ENCODE measurements around the gene ITGB2.

DNA sequence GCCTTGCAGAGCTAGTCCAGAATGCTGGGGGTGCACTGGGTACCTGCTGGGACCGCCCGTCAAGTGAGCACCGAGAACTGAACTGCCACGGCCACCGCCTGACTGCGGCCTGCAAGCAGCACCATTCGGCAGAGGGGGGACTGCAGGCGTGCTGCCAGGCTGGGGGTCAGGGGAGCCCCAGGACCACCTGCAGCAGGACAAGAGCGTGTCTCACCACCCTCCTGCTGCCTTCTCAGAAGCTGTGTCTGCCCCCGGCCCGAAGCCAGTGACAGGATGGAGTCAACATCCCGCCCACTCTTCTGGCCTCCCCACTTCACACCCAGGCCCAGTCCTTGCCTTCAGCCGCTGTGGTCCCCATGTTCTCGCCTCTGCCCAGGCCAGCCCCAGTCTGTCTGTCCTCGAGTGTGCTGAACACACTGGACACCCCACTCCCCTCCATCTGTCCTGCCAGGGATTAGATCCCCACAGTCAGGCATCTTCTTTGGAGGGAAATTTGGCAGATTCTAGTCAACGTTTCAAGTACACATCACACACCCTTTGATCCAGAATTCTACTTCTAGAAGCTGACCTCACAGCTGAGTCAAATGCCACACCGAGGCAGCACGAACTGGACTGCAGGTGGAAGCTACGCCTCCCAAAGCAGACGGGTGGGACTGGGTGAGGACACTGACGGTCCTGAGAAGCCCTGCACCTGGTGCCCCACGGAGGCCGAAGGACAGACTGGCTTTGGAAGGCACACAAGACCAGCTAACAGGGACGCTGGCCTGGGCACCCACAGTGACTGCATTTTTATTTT, 73.2 kb downstream of the ITGB2 start:
- TF ChIP-seq, protein P1, sequence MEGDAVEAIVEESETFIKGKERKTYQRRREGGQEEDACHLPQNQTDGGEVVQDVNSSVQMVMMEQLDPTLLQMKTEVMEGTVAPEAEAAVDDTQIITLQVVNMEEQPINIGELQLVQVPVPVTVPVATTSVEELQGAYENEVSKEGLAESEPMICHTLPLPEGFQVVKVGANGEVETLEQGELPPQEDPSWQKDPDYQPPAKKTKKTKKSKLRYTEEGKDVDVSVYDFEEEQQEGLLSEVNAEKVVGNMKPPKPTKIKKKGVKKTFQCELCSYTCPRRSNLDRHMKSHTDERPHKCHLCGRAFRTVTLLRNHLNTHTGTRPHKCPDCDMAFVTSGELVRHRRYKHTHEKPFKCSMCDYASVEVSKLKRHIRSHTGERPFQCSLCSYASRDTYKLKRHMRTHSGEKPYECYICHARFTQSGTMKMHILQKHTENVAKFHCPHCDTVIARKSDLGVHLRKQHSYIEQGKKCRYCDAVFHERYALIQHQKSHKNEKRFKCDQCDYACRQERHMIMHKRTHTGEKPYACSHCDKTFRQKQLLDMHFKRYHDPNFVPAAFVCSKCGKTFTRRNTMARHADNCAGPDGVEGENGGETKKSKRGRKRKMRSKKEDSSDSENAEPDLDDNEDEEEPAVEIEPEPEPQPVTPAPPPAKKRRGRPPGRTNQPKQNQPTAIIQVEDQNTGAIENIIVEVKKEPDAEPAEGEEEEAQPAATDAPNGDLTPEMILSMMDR (IDR thresholded peaks at IDR 0.05): no peak
- no peak for TF ChIP-seq POLR2A (IDR thresholded peaks at IDR 0.05)

Data from heart left ventricle (tissue), 13 donors.